SU-DHL-6 (cell line): ENCODE results near the gene RINL.

ENCODE experiments used
- EZH2phosphoT487 ChIP-seq: fragments of 200-600 bp; sonication (generic), shearing (Covaris generic); conservative IDR thresholded peaks from 2 replicates; pipeline ENCODE4 v1.6.1; 2018; ENCODE audit warnings: mild to moderate bottlenecking, antibody characterized with exemption, low read length, moderate library complexity, mixed read lengths
- TF ChIP-seq, protein P1 (sequence below): fragments of 200-600 bp; sonication (generic); IDR thresholded peaks from one replicate; pipeline ENCODE4 v1.5.1; 2017; ENCODE audit warnings: antibody characterized with exemption, mild to moderate bottlenecking, low read length, moderate library complexity; ENCODE audit not compliant: insufficient read depth, poor library complexity, severe bottlenecking

GRCh38 chr19:38922482-38922881, 44.4 kb upstream of the RINL start:
- TF ChIP-seq, protein P1, sequence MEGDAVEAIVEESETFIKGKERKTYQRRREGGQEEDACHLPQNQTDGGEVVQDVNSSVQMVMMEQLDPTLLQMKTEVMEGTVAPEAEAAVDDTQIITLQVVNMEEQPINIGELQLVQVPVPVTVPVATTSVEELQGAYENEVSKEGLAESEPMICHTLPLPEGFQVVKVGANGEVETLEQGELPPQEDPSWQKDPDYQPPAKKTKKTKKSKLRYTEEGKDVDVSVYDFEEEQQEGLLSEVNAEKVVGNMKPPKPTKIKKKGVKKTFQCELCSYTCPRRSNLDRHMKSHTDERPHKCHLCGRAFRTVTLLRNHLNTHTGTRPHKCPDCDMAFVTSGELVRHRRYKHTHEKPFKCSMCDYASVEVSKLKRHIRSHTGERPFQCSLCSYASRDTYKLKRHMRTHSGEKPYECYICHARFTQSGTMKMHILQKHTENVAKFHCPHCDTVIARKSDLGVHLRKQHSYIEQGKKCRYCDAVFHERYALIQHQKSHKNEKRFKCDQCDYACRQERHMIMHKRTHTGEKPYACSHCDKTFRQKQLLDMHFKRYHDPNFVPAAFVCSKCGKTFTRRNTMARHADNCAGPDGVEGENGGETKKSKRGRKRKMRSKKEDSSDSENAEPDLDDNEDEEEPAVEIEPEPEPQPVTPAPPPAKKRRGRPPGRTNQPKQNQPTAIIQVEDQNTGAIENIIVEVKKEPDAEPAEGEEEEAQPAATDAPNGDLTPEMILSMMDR: no peak
- TF ChIP-seq EZH2phosphoT487: no peak
